Neuronal stem cell (in vitro differentiated cells): ENCODE data around the gene TXLNB.

Experiments used
- DNase-seq: peaks from one replicate; pipeline ENCODE4 v3.0.0-alpha.2; 2013; ENCODE audit warnings: low spot score
- H2AFZ ChIP-seq: one replicate; pipeline ENCODE4 v1.6.1; 2013; ENCODE audit warnings: mild to moderate bottlenecking, low read length, inconsistent platforms
- H2AK5ac ChIP-seq: 2 replicates; pipeline ENCODE4 v1.6.1; 2013; ENCODE audit warnings: low read depth, mild to moderate bottlenecking, inconsistent platforms, low read length, moderate library complexity, mixed read lengths
- H2BK120ac ChIP-seq: 2 replicates; pipeline ENCODE4 v1.6.1; 2013; ENCODE audit warnings: low read depth, mild to moderate bottlenecking, inconsistent platforms, low read length, moderate library complexity, mixed read lengths
- H2BK12ac ChIP-seq: one replicate; pipeline ENCODE4 v1.6.1; 2013; ENCODE audit warnings: low read length, inconsistent platforms
- H2BK15ac ChIP-seq: 2 replicates; pipeline ENCODE4 v1.6.1; 2013; ENCODE audit warnings: mild to moderate bottlenecking, low read length, inconsistent platforms, mixed read lengths
- H2BK5ac ChIP-seq: one replicate; pipeline ENCODE4 v1.6.1; 2013; ENCODE audit warnings: inconsistent platforms, mild to moderate bottlenecking, low read length, moderate library complexity
- H3K14ac ChIP-seq: one replicate; pipeline ENCODE4 v1.6.1; 2013; ENCODE audit warnings: low read length, inconsistent platforms
- H3K18ac ChIP-seq: 2 replicates; pipeline ENCODE4 v1.6.1; 2013; ENCODE audit warnings: low read length, inconsistent platforms
- H3K23ac ChIP-seq: 2 replicates; pipeline ENCODE4 v1.6.1; 2013; ENCODE audit warnings: low read depth, mild to moderate bottlenecking, mixed read lengths, low read length, inconsistent platforms; ENCODE audit not compliant: poor library complexity
- H3K27ac ChIP-seq: replicated peaks from 3 replicates; pipeline ENCODE4 v1.5.1; 2013; ENCODE audit warnings: low read length, inconsistent platforms
- H3K27me3 ChIP-seq, 3 experiments: 2 replicates each; pipeline ENCODE4 v1.6.1; 2013; ENCODE audit warnings: low read length in 3 of 3, mild to moderate bottlenecking in 2 of 3, inconsistent platforms in 1 of 3, low read depth in 1 of 3, mixed read lengths in 1 of 3, moderate library complexity in 1 of 3; ENCODE audit not compliant: control insufficient read depth in 3 of 3, insufficient read depth in 3 of 3
- H3K36me3 ChIP-seq, 2 donors: replicated peaks in 1 of 2; 2 replicates each; pipeline ENCODE4 v1.6.1; 2013; ENCODE audit warnings: low read length in 2 of 2; ENCODE audit not compliant: control insufficient read depth in 2 of 2, insufficient read depth in 2 of 2
- H3K4ac ChIP-seq: 2 replicates; pipeline ENCODE4 v1.6.1; 2013; ENCODE audit warnings: inconsistent platforms, mild to moderate bottlenecking, low read length, moderate library complexity
- H3K4me1 ChIP-seq, 2 donors: 1 replicate in 1 of 2; 2 replicates in 1 of 2; pipeline ENCODE4 v1.6.1; 2013; ENCODE audit warnings: low read length in 2 of 2, low read depth in 1 of 2; ENCODE audit not compliant: control insufficient read depth in 2 of 2, insufficient read depth in 1 of 2
- H3K4me2 ChIP-seq: one replicate; pipeline ENCODE4 v1.6.1; 2013; ENCODE audit warnings: mild to moderate bottlenecking, low read length, inconsistent platforms; ENCODE audit not compliant: insufficient read depth, poor library complexity, severe bottlenecking
- H3K4me3 ChIP-seq, 2 donors: 2 replicates each; pipeline ENCODE4 v1.5.1; 2013; ENCODE audit warnings: low read length in 2 of 2, mild to moderate bottlenecking in 2 of 2, inconsistent platforms in 1 of 2, moderate library complexity in 1 of 2
- H3K79me1 ChIP-seq: one replicate; pipeline ENCODE4 v1.6.1; 2013; ENCODE audit warnings: low read depth, mild to moderate bottlenecking, inconsistent platforms, low read length, moderate library complexity
- H3K9ac ChIP-seq: one replicate; pipeline ENCODE4 v1.6.1; 2013; ENCODE audit warnings: mild to moderate bottlenecking, low read depth, low read length, inconsistent platforms; ENCODE audit not compliant: poor library complexity
- H3K9me3 ChIP-seq, 2 donors: replicated peaks in 1 of 2; 2 replicates each; pipeline versions ENCODE3 to v1.6.1; 2013; ENCODE audit warnings: low read length in 2 of 2, mild to moderate bottlenecking in 2 of 2, inconsistent platforms in 1 of 2, low read depth in 1 of 2, mixed read lengths in 1 of 2, moderate library complexity in 1 of 2; ENCODE audit not compliant: control insufficient read depth in 2 of 2, insufficient read depth in 1 of 2
- H4K8ac ChIP-seq: one replicate; pipeline ENCODE4 v1.6.1; 2013; ENCODE audit warnings: low read depth, mild to moderate bottlenecking, inconsistent platforms, low read length, moderate library complexity
- H4K91ac ChIP-seq: one replicate; pipeline ENCODE4 v1.6.1; 2013; ENCODE audit warnings: low read length, low read depth, mild to moderate bottlenecking, inconsistent platforms; ENCODE audit not compliant: poor library complexity
- WGBS, 2 donors: extraction: QIAGEN DNeasy Blood & Tissue Kit; methylation state at CpG; one replicate each; pipeline ENCODE4 v1.1.7; 2013; ENCODE audit warnings: missing lambda C conversion rate in 2 of 2, mixed read lengths in 1 of 2; ENCODE audit not compliant: insufficient read length in 2 of 2, insufficient replicate concordance in 1 of 2; ENCODE audit errors: extremely low coverage in 2 of 2; 5-methylcytosine and 5-hydroxymethylcytosine counted together

TXLNB gene

GRCh38 chr6:139311831-139312230 lies 20.0 kb upstream of the TXLNB start:
- no peak overlapping the region for H3K4me3 ChIP-seq
- H3K9ac ChIP-seq, result no peak overlapping the region
- no CpG with 5 or more reads among the region's 2 CpGs for WGBS, 2 donors
- H3K79me1 ChIP-seq, result no peaks in the 10 kb centered on the region
- no peak overlapping the region for H3K23ac ChIP-seq
- H2AFZ ChIP-seq, result no peak overlapping the region
- H4K8ac ChIP-seq, result no peak overlapping the region
- DNase-seq, result no peak
- no peak overlapping the region for H2AK5ac ChIP-seq
- H3K4me1 ChIP-seq, result peaks cover 5 to 9% of the 10 kb centered on the region in 2 donors
- H3K18ac ChIP-seq, result peak overlapping the region; percentile 62
- no peaks in the 10 kb centered on the region for H3K36me3 ChIP-seq
- no peak overlapping the region for H3K14ac ChIP-seq
- H3K4me2 ChIP-seq, result no peak overlapping the region
- no peak overlapping the region for H2BK120ac ChIP-seq
- no peak overlapping the region for H2BK15ac ChIP-seq
- no peak overlapping the region for H2BK12ac ChIP-seq
- no peak overlapping the region for H2BK5ac ChIP-seq
- H4K91ac ChIP-seq, result no peak overlapping the region
- H3K27ac ChIP-seq, result no peak overlapping the region
- no peak overlapping the region for H3K4ac ChIP-seq
- no peaks in the 10 kb centered on the region for H3K27me3 ChIP-seq
- no peaks in the 10 kb centered on the region for H3K9me3 ChIP-seq

- Histone ChIP-seq H2AFZ (no peak overlapping the region), H3K9ac (no peak overlapping the region), H3K27ac (no peak overlapping the region), H3K4ac (no peak overlapping the region), H3K18ac (no peak overlapping the region), H3K9me3 (no peaks in the 10 kb centered on the region), H2BK120ac (no peak overlapping the region), H2BK15ac (no peak overlapping the region), H2AK5ac (no peak overlapping the region), H3K4me1 (peaks cover 4 to 23% of the 10 kb centered on the region in 2 donors), H4K8ac (no peak overlapping the region), H2BK12ac (no peak overlapping the region), H3K14ac (no peak overlapping the region), H3K27me3 (no peaks in the 10 kb centered on the region), H2BK5ac (no peak overlapping the region), H4K91ac (no peak overlapping the region), H3K23ac (no peak overlapping the region), H3K4me2 (no peak overlapping the region), H3K36me3 (no peaks in the 10 kb centered on the region), H3K79me1 (no peaks in the 10 kb centered on the region), H3K4me3 (no peak overlapping the region)
- no peak for DNase-seq
- WGBS, 2 donors, result no CpG with 5 or more reads among the region's 2 CpGs
Observed at GRCh38 chr6:139308936-139309603, 17.3 kb upstream of the TXLNB start.

GRCh38 chr6:139308286-139308916 lies 16.6 kb upstream of the TXLNB start:
- H2BK12ac ChIP-seq, result no peak overlapping the region
- no peaks in the 10 kb centered on the region for H3K27me3 ChIP-seq
- H3K36me3 ChIP-seq, result no peaks in the 10 kb centered on the region
- H3K9me3 ChIP-seq, result no peaks in the 10 kb centered on the region
- no peak for DNase-seq
- no peak overlapping the region for H2BK5ac ChIP-seq
- no peak overlapping the region for H3K4me3 ChIP-seq
- no peak overlapping the region for H3K18ac ChIP-seq
- no peak overlapping the region for H3K23ac ChIP-seq
- H2BK120ac ChIP-seq, result no peak overlapping the region
- H3K4ac ChIP-seq, result no peak overlapping the region
- H2BK15ac ChIP-seq, result no peak overlapping the region
- no peak overlapping the region for H3K14ac ChIP-seq
- H2AFZ ChIP-seq, result no peak overlapping the region
- no peak overlapping the region for H3K27ac ChIP-seq
- H3K4me1 ChIP-seq, result peaks cover 3 to 17% of the 10 kb centered on the region in 2 donors
- no peak overlapping the region for H2AK5ac ChIP-seq
- H4K91ac ChIP-seq, result no peak overlapping the region
- no peaks in the 10 kb centered on the region for H3K79me1 ChIP-seq
- no peak overlapping the region for H3K9ac ChIP-seq
- no peak overlapping the region for H4K8ac ChIP-seq
- WGBS, 2 donors, result no CpG with 5 or more reads among the region's 5 CpGs
- H3K4me2 ChIP-seq, result no peak overlapping the region

GRCh38 chr6:139306291-139306981 lies 14.6 kb upstream of the TXLNB start:
- Histone ChIP-seq H2AK5ac (no peak overlapping the region), H4K91ac (no peak overlapping the region), H3K4me2 (no peak overlapping the region), H3K4me3 (no peak overlapping the region), H3K79me1 (no peaks in the 10 kb centered on the region), H3K18ac (no peak overlapping the region), H3K27me3 (no peaks in the 10 kb centered on the region), H3K23ac (no peak overlapping the region), H2BK5ac (no peak overlapping the region), H2BK120ac (no peak overlapping the region), H3K9ac (no peak overlapping the region), H2BK15ac (no peak overlapping the region), H3K9me3 (no peaks in the 10 kb centered on the region), H3K27ac (no peak overlapping the region), H3K4ac (no peak overlapping the region), H2BK12ac (no peak overlapping the region), H3K14ac (no peak overlapping the region), H3K4me1 (peaks cover 2 to 14% of the 10 kb centered on the region in 2 donors), H2AFZ (peak overlapping the region; percentile 50), H3K36me3 (no peaks in the 10 kb centered on the region), H4K8ac (no peak overlapping the region)
- no peak for DNase-seq
- WGBS, 2 donors, result no CpG with 5 or more reads among the region's 3 CpGs
